Measurements from ENCODE around the gene RBBP7.
"Not testable (repeated sequence)": the region's sequence is repeated elsewhere in the genome, so short reads cannot be mapped to it uniquely, and the experiment has no call there.

Gene RBBP7

GRCh38 chrX:16869393-16870094, 618 bp downstream of the RBBP7 start:
- Histone ChIP-seq H3K27ac (peak overlapping the region in 20 of 21 experiments; percentile 62 to 87 (median 82)), H3K4me3 (peak overlapping the region; percentile 49 to 70 (median 60))

DNA sequence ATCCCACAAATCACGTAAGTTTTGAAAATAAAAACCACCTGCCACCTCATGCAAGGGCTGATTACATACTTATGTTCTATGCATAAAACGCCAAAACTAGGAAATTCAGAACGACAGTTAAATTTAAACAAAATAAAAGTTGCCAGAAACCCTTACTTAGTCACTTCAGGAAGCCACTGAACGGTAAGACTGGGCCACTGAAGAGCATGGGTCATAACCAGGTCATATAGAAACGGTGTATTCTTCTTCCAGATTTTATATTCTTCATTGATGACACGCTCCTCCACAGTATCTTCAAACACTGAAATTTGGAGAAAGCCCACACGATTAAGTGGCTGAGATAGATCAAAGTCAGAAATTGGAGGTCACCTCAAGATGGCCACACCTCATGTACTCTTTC, 1.2 kb downstream of the RBBP7 start:
- Histone ChIP-seq H3K4me3 (peak overlapping the region; percentile 49 to 70 (median 60)), H3K27ac (peak overlapping the region in 5 of 21 experiments; percentile 62 to 87 (median 82))

GRCh38 chrX:16867947-16868346, 2.2 kb downstream of the RBBP7 start:
- no peak overlapping the region for H3K4me3 ChIP-seq
- no peak overlapping the region for H3K27ac ChIP-seq

- Histone ChIP-seq H3K4me3 (no peak overlapping the region), H3K27ac (no peak overlapping the region)
Measured at GRCh38 chrX:16862829-16863228, 7.3 kb downstream of the RBBP7 start.

DNA sequence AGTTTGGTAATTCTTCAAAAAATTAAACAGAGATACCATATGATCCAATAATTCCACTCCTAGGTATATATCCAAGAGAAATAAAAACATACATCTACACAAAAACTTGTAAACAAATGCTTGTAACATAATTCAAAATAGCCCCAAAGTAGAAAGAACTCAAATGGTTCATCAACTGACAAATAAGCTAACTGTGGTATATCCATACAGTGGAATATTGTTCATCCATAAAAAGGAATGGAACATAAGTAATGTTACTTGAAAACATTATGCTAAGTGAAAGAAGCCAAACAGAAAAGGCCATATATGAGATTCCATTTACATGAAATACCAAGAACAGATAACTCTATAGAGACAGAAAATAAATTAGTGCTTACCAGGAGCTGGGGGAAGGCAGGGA, 13.4 kb downstream of the RBBP7 start:
- H3K27ac ChIP-seq, result no peak overlapping the region
- no peak overlapping the region for H3K4me3 ChIP-seq

DNA sequence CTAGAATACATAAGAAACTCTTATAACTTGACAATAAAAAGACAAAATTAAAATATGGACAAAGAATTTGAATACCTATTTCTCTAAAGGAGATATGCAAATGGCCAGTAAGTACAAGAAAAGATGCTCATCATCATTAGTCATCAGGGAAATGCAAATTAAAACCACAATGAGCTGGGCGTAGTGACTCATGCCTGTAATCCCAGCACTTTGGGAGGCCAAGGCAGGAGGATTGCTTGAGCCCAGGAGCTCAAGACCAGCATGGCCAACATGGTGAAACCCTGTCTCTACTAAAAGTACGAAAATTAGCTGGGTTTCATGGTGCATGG, 14.1 kb downstream of the RBBP7 start:
- H3K27ac ChIP-seq, H3K4me3 ChIP-seq: not testable (repeated sequence)

GRCh38 chrX:16855363-16856075, 14.6 kb downstream of the RBBP7 start:
- H3K4me3 ChIP-seq, result no peak overlapping the region
- H3K27ac ChIP-seq, result no peak overlapping the region

DNA sequence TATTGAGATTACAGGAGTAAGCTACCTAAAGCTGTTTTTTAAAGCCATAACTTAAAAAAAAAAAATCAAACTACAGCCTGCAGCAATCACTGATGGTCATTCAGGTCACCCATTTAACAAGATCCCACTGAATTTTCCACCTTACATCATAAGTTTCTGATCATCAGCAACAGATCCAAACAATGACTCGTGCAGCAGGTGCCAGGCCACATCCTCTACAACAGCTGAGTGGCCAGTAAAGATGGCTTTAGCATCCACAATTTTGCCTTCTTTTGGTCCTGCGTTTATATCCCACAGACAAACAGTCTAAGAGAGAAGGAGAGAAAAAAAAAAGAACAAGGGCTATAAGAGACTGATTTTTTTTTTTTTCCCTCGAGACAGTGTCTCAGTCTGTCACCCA, 16.6 kb downstream of the RBBP7 start:
- no peak overlapping the region for H3K4me3 ChIP-seq
- H3K27ac ChIP-seq, result no peak overlapping the region

GRCh38 chrX:16852617-16853179, 17.5 kb downstream of the RBBP7 start:
- H3K27ac ChIP-seq, result no peak overlapping the region
- H3K4me3 ChIP-seq, result no peak overlapping the region

DNA sequence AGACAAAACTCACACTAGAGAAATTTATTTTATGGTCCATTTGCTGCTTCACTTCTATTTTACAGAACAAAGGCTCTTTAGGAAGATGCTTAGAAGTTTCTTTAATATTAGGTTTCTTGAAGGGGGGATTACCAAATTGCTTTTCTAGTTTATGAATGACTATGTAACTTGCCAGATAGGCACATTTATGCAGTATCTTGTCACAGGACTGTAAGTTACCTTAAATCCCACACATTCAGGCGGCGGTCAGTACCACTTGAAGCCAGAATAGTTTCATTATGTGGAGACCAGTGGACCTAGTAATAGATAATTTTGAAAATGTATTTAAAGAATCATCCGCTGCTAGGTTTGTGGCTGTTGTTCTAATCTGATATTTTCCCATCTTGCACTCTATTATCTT, 18.3 kb downstream of the RBBP7 start:
- no peak overlapping the region for H3K27ac ChIP-seq
- no peak overlapping the region for H3K4me3 ChIP-seq

DNA sequence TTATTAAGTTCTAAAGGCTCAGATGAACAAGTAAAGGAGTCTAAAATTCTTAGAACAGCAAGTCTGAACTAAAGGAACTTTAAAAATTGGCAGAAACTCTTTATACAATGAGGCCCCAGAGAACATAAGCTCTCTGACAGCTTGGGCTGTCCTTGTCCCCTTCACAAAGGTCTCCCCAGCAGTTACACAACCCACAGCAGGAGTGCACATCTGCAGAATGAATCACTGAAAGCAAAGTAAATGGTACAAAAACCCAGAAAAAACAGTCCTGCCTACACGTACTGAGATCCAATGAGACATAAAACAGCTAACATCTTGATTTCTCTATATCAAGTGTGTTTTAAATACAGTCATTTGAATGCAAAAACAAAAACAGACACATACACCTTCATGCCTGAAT, 18.7 kb downstream of the RBBP7 start:
- Histone ChIP-seq H3K4me3 (no peak overlapping the region), H3K27ac (no peak overlapping the region)

- Histone ChIP-seq H3K27ac (no peak overlapping the region), H3K4me3 (no peak overlapping the region)
Measured at GRCh38 chrX:16848541-16848940, 21.6 kb downstream of the RBBP7 start.

DNA sequence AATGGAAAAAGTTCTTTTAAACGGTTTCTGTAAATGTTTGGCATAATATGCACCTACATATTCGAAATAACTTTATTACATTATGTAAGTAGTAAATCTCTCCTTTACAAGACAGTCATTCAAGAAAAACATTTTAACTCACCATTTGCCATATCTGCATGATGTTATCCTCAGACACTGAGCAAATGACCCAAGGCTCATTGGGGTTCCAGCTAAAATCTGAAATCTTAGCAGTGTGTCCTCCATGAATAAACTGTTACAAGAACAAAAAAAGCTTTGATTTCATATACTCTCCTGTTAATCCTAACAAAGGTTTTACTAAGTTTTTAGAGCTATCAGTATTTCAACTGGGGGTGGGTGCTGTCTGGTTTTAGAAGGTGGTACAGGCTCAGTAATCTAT, 24.5 kb downstream of the RBBP7 start:
- Histone ChIP-seq H3K27ac (no peak overlapping the region), H3K4me3 (no peak overlapping the region)

DNA sequence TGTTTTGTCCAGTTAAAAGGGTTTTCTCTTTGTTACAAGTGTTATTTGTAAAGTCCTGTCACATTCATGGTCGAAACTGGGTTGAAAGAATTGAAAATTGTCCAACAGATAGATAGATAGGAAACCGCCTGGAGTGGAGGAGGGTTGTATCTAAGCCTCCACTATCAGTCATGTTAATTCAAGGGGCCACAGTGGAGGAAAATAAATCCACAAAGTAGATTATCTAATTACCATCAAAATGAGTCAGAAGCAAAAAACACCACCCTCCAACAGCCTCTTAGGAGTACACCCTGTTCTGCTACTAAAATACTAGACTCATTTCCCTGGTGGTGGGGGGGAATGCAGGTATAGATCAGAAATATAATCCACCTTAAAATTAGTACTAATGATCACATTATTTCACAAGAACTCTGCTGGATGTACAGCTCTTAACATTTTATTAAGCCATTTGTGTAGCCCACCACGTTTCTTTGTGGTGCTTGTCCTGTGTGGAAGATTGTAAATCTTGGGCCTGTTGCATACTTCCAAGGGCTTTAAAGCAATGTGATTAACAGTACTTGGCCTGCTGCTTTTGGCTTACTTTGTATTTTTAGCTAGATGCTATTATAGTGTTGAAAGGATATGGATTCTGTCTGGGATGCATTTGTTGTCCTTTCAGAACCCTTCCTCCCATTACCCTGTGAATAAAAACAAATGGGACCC, 26.8 kb downstream of the RBBP7 start:
- no peak overlapping the region for H3K4me3 ChIP-seq
- H3K27ac ChIP-seq, result no peak overlapping the region

- no peak overlapping the region for H3K4me3 ChIP-seq
- H3K27ac ChIP-seq, result no peak overlapping the region
Measured at GRCh38 chrX:16842684-16843083, 27.5 kb downstream of the RBBP7 start.

- no peak overlapping the region for H3K4me3 ChIP-seq
- H3K27ac ChIP-seq, result peak overlapping the region in 1 of 21 experiments; percentile 30
Measured at GRCh38 chrX:16839852-16840460, 30.2 kb downstream of the RBBP7 start.

- H3K4me3 ChIP-seq, result no peak overlapping the region
- H3K27ac ChIP-seq, result no peak overlapping the region
Measured at GRCh38 chrX:16839219-16839851, 30.8 kb downstream of the RBBP7 start.

- Histone ChIP-seq H3K4me3 (no peak overlapping the region), H3K27ac (no peak overlapping the region)
Measured at GRCh38 chrX:16838202-16839066, 31.7 kb downstream of the RBBP7 start.

GRCh38 chrX:16836371-16836770, 33.8 kb downstream of the RBBP7 start:
- H3K27ac ChIP-seq, result no peak overlapping the region
- H3K4me3 ChIP-seq, result no peak overlapping the region

Measured in skin epidermis (tissue), 12 donors.